ENCODE data around the gene VANGL1.

Gene VANGL1

DNA sequence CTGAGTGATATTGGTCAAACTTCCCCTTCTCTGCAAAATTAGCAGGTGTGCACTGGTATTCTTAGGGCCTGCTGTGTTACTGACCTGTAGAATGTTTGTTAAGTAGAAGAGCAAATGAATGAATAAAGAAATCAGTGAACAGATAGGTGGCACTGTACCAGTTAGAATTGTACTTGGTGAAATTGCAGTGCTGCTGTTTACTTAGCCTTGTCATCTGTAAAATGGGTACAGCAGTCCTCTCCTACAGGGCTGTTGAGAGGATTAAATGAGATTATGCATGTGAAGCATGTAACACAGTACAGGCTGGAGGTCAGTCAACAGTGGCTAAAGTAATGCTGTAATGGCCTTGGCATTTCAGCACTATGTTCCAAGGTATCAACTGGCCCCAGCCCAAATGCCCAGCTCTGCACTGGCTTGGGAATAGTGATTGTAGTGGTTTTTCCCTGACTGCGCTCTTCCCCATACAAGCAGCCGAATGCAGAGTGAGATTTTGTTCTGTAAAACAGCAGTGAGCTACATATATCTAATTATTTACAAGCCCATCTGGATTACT is 10.5 kb downstream of the VANGL1 start:
- H3K4me2 ChIP-seq, result no peak overlapping the region
- peaks cover 40% of the 10 kb centered on the region for H3K4me1 ChIP-seq (ENCODE audit: low read depth, poor library complexity, severe bottlenecking)
- no peak overlapping the region for H2AFZ ChIP-seq (ENCODE audit: low read depth)
- H3K36me3 ChIP-seq (ENCODE audit: insufficient read depth), result no peaks in the 10 kb centered on the region
- no peak overlapping the region for H3K27ac ChIP-seq
- TF ChIP-seq, protein P1, sequence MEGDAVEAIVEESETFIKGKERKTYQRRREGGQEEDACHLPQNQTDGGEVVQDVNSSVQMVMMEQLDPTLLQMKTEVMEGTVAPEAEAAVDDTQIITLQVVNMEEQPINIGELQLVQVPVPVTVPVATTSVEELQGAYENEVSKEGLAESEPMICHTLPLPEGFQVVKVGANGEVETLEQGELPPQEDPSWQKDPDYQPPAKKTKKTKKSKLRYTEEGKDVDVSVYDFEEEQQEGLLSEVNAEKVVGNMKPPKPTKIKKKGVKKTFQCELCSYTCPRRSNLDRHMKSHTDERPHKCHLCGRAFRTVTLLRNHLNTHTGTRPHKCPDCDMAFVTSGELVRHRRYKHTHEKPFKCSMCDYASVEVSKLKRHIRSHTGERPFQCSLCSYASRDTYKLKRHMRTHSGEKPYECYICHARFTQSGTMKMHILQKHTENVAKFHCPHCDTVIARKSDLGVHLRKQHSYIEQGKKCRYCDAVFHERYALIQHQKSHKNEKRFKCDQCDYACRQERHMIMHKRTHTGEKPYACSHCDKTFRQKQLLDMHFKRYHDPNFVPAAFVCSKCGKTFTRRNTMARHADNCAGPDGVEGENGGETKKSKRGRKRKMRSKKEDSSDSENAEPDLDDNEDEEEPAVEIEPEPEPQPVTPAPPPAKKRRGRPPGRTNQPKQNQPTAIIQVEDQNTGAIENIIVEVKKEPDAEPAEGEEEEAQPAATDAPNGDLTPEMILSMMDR (conservative IDR thresholded peaks at IDR 0.05; ENCODE audit: low read depth, low read length), result no peak
- H3K9ac ChIP-seq, result no peak overlapping the region
- no peaks in the 10 kb centered on the region for H4K20me1 ChIP-seq (ENCODE audit: insufficient read depth)
- H3K4me3 ChIP-seq (IDR thresholded peaks at IDR 0.05; ENCODE audit: insufficient read depth, low read depth, low read length), result no peak overlapping the region
- H3K27me3 ChIP-seq (ENCODE audit: insufficient read depth, low read depth), result no peaks in the 10 kb centered on the region
- H3K79me2 ChIP-seq (ENCODE audit: insufficient read depth, low read depth), result peaks cover 17% of the 10 kb centered on the region; the same call in 1 of the 2 replicates

DNA sequence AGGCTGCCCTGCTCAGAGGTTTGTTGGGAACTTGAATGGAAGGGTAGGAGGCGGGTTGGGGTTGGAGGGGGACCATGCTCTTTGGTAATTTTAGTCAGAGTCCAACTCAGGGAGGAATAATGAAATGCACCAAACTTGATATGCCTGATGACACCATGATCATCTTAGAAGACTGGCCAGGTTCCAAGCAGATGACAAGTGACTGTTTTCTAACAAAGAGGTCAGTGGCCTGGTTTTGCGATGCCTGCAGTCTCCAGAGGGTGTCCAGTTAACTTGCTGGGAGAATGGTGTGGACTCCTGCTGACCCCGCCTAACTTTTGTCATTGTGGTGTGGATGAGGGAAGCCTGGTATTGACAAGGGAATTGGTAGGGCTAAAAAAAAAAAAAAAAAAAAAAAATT is 12.4 kb downstream of the VANGL1 start:
- H3K79me2 ChIP-seq (ENCODE audit: insufficient read depth, low read depth), result peaks cover 11% of the 10 kb centered on the region; the same call in 1 of the 2 replicates
- H3K36me3 ChIP-seq (ENCODE audit: insufficient read depth), result no peaks in the 10 kb centered on the region
- H3K27me3 ChIP-seq (ENCODE audit: insufficient read depth, low read depth), result no peaks in the 10 kb centered on the region
- H2AFZ ChIP-seq (ENCODE audit: low read depth), result no peak overlapping the region
- H4K20me1 ChIP-seq (ENCODE audit: insufficient read depth), result no peaks in the 10 kb centered on the region
- H3K27ac ChIP-seq, result no peak overlapping the region
- TF ChIP-seq, protein P1 (conservative IDR thresholded peaks at IDR 0.05; ENCODE audit: low read depth, low read length), result no peak
- H3K4me2 ChIP-seq, result no peak overlapping the region
- peaks cover 23% of the 10 kb centered on the region for H3K4me1 ChIP-seq (ENCODE audit: low read depth, poor library complexity, severe bottlenecking)
- H3K9ac ChIP-seq, result no peak overlapping the region
- no peak overlapping the region for H3K4me3 ChIP-seq (IDR thresholded peaks at IDR 0.05; ENCODE audit: insufficient read depth, low read depth, low read length)

DNA sequence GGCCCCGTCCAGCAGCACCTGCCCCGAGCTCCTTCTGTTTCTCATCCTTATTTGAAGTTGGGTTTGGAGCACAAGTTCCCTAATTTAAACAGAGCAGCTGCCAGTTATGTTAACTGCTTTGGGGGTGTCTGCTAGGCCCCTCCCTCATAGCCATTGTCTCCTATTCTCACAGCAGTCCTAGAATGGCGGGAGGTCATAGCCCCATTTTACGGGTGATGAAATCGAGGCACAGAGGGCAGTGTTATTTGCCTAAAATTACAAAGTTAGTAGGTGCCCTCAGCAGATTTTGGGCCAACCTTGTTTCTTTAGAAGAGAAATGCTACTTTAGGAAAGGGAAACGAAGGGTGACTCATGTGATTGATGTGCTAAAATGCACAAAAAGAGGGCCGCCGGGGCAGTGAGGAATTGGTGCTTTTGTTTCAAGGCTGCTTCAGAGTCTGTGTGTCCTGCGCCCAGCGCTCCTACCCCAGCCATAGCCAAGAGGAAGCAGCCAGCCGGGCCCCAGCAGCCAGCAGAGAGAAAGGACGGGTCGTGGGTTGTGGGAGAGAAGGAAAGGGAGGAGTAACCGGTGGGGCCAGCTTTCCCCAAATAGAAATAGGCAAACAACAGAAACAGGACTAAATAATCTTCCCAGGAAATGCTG is 13.0 kb downstream of the VANGL1 start:
- Histone ChIP-seq H3K4me2 (no peak overlapping the region), H3K9ac (no peak overlapping the region), H4K20me1 (ENCODE audit: insufficient read depth) (no peaks in the 10 kb centered on the region), H3K79me2 (ENCODE audit: insufficient read depth, low read depth) (peaks cover 11% of the 10 kb centered on the region; the same call in 1 of the 2 replicates), H3K36me3 (ENCODE audit: insufficient read depth) (no peaks in the 10 kb centered on the region), H3K27me3 (ENCODE audit: insufficient read depth, low read depth) (no peaks in the 10 kb centered on the region), H3K4me3 (IDR thresholded peaks at IDR 0.05; ENCODE audit: insufficient read depth, low read depth, low read length) (no peak overlapping the region), H2AFZ (ENCODE audit: low read depth) (no peak overlapping the region), H3K4me1 (ENCODE audit: low read depth, poor library complexity, severe bottlenecking) (peaks cover 16% of the 10 kb centered on the region), H3K27ac (no peak overlapping the region)
- TF ChIP-seq, protein P1 (conservative IDR thresholded peaks at IDR 0.05; ENCODE audit: low read depth, low read length), result no peak

- TF ChIP-seq, protein P1 (conservative IDR thresholded peaks at IDR 0.05; ENCODE audit: low read depth, low read length), result no peak
- Histone ChIP-seq H3K9ac (no peak overlapping the region), H2AFZ (ENCODE audit: low read depth) (no peak overlapping the region), H4K20me1 (ENCODE audit: insufficient read depth) (no peaks in the 10 kb centered on the region), H3K27me3 (ENCODE audit: insufficient read depth, low read depth) (no peaks in the 10 kb centered on the region), H3K4me2 (no peak overlapping the region), H3K36me3 (ENCODE audit: insufficient read depth) (no peaks in the 10 kb centered on the region), H3K4me3 (IDR thresholded peaks at IDR 0.05; ENCODE audit: insufficient read depth, low read depth, low read length) (no peak overlapping the region), H3K4me1 (ENCODE audit: low read depth, poor library complexity, severe bottlenecking) (peaks cover 11% of the 10 kb centered on the region), H3K27ac (no peak overlapping the region), H3K79me2 (ENCODE audit: insufficient read depth, low read depth) (peaks cover 11% of the 10 kb centered on the region; the same call in 1 of the 2 replicates)
Observed at GRCh38 chr1:115655306-115655663, 13.5 kb downstream of the VANGL1 start.
